HepG2 (cell line): ENCODE results near the gene NBR1. TPM values are rescaled to one million over a fixed set of nuclear protein-coding genes. Genes with fewer than 3 reads are reported as not detected.
A peak's percentile ranks its signal among the peaks of the same experiment; 100 is the strongest.

Source experiments
- ATF7 ChIP-seq, 2 experiments: fragments of 450-650 bp in 1 of 2; sonication (generic) in 1 of 2; formaldehyde crosslinking in 1 of 2; IDR thresholded peaks; 2 replicates each; pipeline versions ENCODE4 v1.4.0 to v1.6.1; 2016 to 2020; ENCODE audit warnings: antibody characterized with exemption in 1 of 2, mild to moderate bottlenecking in 1 of 2, missing genetic modification reagents in 1 of 2
- CEBPG ChIP-seq: IDR thresholded peaks from 2 replicates; pipeline ENCODE4 v1.6.1; 2016
- CREM ChIP-seq, 2 experiments: sonication (generic) in 1 of 2; formaldehyde crosslinking in 1 of 2; IDR thresholded peaks; 2 replicates each; pipeline versions ENCODE4 v1.4.0 to v1.6.1; 2016 to 2020; ENCODE audit warnings: antibody characterized with exemption in 1 of 2, mild to moderate bottlenecking in 1 of 2, missing genetic modification reagents in 1 of 2
- CSRNP2 ChIP-seq: sonication (generic); formaldehyde crosslinking; conservative IDR thresholded peaks from 2 replicates; pipeline ENCODE4 v1.8.0; 2022; ENCODE audit warnings: low read depth, missing genetic modification reagents
- EEA1 ChIP-seq: sonication (generic); formaldehyde crosslinking; IDR thresholded peaks from 2 replicates; pipeline ENCODE4 v1.5.1; 2020; ENCODE audit warnings: mild to moderate bottlenecking, missing genetic modification reagents, borderline replicate concordance
- FOXK2 ChIP-seq: fragments of 450-650 bp; IDR thresholded peaks from 2 replicates; pipeline ENCODE4 v1.6.1; 2016
- MIER3 ChIP-seq: IDR thresholded peaks from 2 replicates; pipeline ENCODE4 v1.6.1; 2016; ENCODE audit warnings: missing compliant biosample characterization, borderline replicate concordance
- STAG1 ChIP-seq: sonication (generic); formaldehyde crosslinking; IDR thresholded peaks from 2 replicates; pipeline ENCODE4 v1.4.0; 2020; ENCODE audit warnings: missing genetic modification reagents
- TOE1 ChIP-seq: sonication (generic); formaldehyde crosslinking; IDR thresholded peaks from 2 replicates; pipeline ENCODE4 v1.4.0; 2020; ENCODE audit warnings: mild to moderate bottlenecking, missing genetic modification reagents
- ZFP82 ChIP-seq: sonication (generic); formaldehyde crosslinking; IDR thresholded peaks from 2 replicates; pipeline ENCODE4 v1.5.1; 2020; ENCODE audit warnings: mild to moderate bottlenecking, missing genetic modification reagents, borderline replicate concordance
- ZHX1 ChIP-seq: sonication (generic); formaldehyde crosslinking; IDR thresholded peaks from 2 replicates; pipeline ENCODE4 v1.8.1; 2022; ENCODE audit warnings: low read depth, mild to moderate bottlenecking, missing genetic modification reagents
- ZNF160 ChIP-seq: sonication (generic); formaldehyde crosslinking; IDR thresholded peaks from 2 replicates; pipeline ENCODE4 v1.8.0; 2022; ENCODE audit warnings: mild to moderate bottlenecking, inconsistent platforms, missing genetic modification reagents
- ZNF274 ChIP-seq: sonication (generic); formaldehyde crosslinking; IDR thresholded peaks from 2 replicates; pipeline ENCODE4 v1.5.1; 2020; ENCODE audit warnings: mild to moderate bottlenecking, missing genetic modification reagents
- ZNF556 ChIP-seq: sonication (generic); formaldehyde crosslinking; IDR thresholded peaks from 2 replicates; pipeline ENCODE4 v1.4.0; 2020; ENCODE audit warnings: mild to moderate bottlenecking, missing genetic modification reagents, borderline replicate concordance
- polyA plus RNA-seq, 8 experiments: library from polyadenylated mRNA; depleted of rRNA in 3 of 8; stranded (reverse) in 7 of 8; unstranded in 1 of 8; fragments of >200 nt; fragmentation: Illumina TruSeq in 4 of 8; extraction: Trizol in 4 of 8; gene quantifications; 2 replicates each; pipeline versions ENCODE4 v1.2.1 to v1.2.3, GENCODE V29; 2011 to 2016; ENCODE audit warnings: low read depth in 4 of 8, missing spikeins in 1 of 8, mixed read lengths in 1 of 8; ENCODE audit not compliant: insufficient read depth in 1 of 8
- total RNA-seq, 5 experiments: library from RNA; depleted of rRNA; stranded (reverse); fragments of >200 nt; fragmentation: Illumina TruSeq; extraction: Trizol; gene quantifications; 2 replicates each; pipeline ENCODE4 v1.2.3, GENCODE V29; 2016; ENCODE audit warnings: low read depth in 1 of 5
- TF ChIP-seq, protein P1 (sequence below): sonication (generic); formaldehyde crosslinking; IDR thresholded peaks from 2 replicates; pipeline ENCODE4 v1.5.0; 2020; ENCODE audit warnings: mild to moderate bottlenecking, missing genetic modification reagents
- TF ChIP-seq, protein P2 (sequence below): sonication (generic); formaldehyde crosslinking; conservative IDR thresholded peaks from 2 replicates; pipeline ENCODE4 v1.5.0; 2020; ENCODE audit warnings: missing genetic modification reagents
- TF ChIP-seq, protein P3 (sequence below): conservative IDR thresholded peaks from 2 replicates; pipeline ENCODE4 v1.6.1; 2018; ENCODE audit warnings: missing genetic modification reagents
- TF ChIP-seq, protein P4 (sequence below): sonication (generic); formaldehyde crosslinking; IDR thresholded peaks from 2 replicates; pipeline ENCODE4 v1.4.0; 2020; ENCODE audit warnings: mild to moderate bottlenecking, low read depth, missing genetic modification reagents

The NBR1 gene
- total and polyA plus RNA-seq, 2 of the 13 experiments (the other 11 are each of a cell fraction or from before 2014, with no cell fraction given), result 51.7 to 121 TPM

GRCh38 chr17:43200127-43200526 lies 29.1 kb downstream of the NBR1 start (continued):
- TF ChIP-seq ZHX1 (CRISPR knock-in tag) (no peak), ZNF274 (no peak), ZFP82 (CRISPR knock-in tag) (no peak), CEBPG (CRISPR knock-in tag) (peak; percentile 42; the same call in 1 of the 2 replicates), CSRNP2 (no peak), CREM (IDR thresholded peaks at IDR 0.05) (no peak), CREM (CRISPR knock-in tag; IDR thresholded peaks at IDR 0.05) (no peak), ZNF160 (CRISPR knock-in tag) (no peak), MIER3 (CRISPR knock-in tag) (no peak), ZNF556 (no peak), ATF7 (IDR thresholded peaks at IDR 0.05) (peak; percentile 83), ATF7 (CRISPR knock-in tag; IDR thresholded peaks at IDR 0.05) (no peak), FOXK2 (no peak), TOE1 (CRISPR knock-in tag) (no peak), EEA1 (CRISPR knock-in tag) (no peak), STAG1 (CRISPR knock-in tag) (0 out of 2 replicates have a peak, but pooled peaks have one; percentile 13)
- TF ChIP-seq, protein P1, sequence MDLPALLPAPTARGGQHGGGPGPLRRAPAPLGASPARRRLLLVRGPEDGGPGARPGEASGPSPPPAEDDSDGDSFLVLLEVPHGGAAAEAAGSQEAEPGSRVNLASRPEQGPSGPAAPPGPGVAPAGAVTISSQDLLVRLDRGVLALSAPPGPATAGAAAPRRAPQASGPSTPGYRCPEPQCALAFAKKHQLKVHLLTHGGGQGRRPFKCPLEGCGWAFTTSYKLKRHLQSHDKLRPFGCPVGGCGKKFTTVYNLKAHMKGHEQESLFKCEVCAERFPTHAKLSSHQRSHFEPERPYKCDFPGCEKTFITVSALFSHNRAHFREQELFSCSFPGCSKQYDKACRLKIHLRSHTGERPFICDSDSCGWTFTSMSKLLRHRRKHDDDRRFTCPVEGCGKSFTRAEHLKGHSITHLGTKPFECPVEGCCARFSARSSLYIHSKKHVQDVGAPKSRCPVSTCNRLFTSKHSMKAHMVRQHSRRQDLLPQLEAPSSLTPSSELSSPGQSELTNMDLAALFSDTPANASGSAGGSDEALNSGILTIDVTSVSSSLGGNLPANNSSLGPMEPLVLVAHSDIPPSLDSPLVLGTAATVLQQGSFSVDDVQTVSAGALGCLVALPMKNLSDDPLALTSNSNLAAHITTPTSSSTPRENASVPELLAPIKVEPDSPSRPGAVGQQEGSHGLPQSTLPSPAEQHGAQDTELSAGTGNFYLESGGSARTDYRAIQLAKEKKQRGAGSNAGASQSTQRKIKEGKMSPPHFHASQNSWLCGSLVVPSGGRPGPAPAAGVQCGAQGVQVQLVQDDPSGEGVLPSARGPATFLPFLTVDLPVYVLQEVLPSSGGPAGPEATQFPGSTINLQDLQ, result no peak
- TF ChIP-seq, protein P2, sequence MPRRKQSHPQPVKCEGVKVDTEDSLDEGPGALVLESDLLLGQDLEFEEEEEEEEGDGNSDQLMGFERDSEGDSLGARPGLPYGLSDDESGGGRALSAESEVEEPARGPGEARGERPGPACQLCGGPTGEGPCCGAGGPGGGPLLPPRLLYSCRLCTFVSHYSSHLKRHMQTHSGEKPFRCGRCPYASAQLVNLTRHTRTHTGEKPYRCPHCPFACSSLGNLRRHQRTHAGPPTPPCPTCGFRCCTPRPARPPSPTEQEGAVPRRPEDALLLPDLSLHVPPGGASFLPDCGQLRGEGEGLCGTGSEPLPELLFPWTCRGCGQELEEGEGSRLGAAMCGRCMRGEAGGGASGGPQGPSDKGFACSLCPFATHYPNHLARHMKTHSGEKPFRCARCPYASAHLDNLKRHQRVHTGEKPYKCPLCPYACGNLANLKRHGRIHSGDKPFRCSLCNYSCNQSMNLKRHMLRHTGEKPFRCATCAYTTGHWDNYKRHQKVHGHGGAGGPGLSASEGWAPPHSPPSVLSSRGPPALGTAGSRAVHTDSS (CRISPR knock-in tag), result no peak
- TF ChIP-seq, protein P3, sequence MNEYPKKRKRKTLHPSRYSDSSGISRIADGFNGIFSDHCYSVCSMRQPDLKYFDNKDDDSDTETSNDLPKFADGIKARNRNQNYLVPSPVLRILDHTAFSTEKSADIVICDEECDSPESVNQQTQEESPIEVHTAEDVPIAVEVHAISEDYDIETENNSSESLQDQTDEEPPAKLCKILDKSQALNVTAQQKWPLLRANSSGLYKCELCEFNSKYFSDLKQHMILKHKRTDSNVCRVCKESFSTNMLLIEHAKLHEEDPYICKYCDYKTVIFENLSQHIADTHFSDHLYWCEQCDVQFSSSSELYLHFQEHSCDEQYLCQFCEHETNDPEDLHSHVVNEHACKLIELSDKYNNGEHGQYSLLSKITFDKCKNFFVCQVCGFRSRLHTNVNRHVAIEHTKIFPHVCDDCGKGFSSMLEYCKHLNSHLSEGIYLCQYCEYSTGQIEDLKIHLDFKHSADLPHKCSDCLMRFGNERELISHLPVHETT, result no peak
- TF ChIP-seq, protein P4, sequence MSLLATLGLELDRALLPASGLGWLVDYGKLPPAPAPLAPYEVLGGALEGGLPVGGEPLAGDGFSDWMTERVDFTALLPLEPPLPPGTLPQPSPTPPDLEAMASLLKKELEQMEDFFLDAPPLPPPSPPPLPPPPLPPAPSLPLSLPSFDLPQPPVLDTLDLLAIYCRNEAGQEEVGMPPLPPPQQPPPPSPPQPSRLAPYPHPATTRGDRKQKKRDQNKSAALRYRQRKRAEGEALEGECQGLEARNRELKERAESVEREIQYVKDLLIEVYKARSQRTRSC (CRISPR knock-in tag), result no peak
